Left lung (tissue), 10 donors: Measurements from ENCODE around the gene SH3RF2. TPM values are rescaled to one million over a fixed set of nuclear protein-coding genes. Genes with fewer than 3 reads are reported as not detected.

Experiments used
- ATAC-seq: fragments of 200-7000 bp; cut with Tn5 transposase; one replicate; pipeline ENCODE4 v1.9.1; 2020; ENCODE audit warnings: moderate library complexity
- DNase-seq, 4 donors: peaks; one replicate each; pipeline ENCODE4 v3.0.0-alpha.2; 2013 to 2020
- H3K27ac ChIP-seq, 2 donors: fragments of 200-600 bp; sonication (generic) in 1 of 2; one replicate each; pipeline versions ENCODE4 v1.5.0 to v1.8.0; 2020 to 2021
- H3K27me3 ChIP-seq, 2 donors: fragments of 200-600 bp; sonication (generic) in 1 of 2; one replicate each; pipeline versions ENCODE4 v1.5.0 to v1.8.0; 2020 to 2021
- H3K36me3 ChIP-seq, 2 donors: fragments of 200-600 bp; sonication (generic) in 1 of 2; one replicate each; pipeline versions ENCODE4 v1.5.0 to v1.8.0; 2020 to 2021
- H3K4me1 ChIP-seq, 2 donors: fragments of 200-600 bp; one replicate each; pipeline ENCODE4 v1.8.0; 2021
- H3K4me3 ChIP-seq, 2 donors: fragments of 200-600 bp; sonication (generic) in 1 of 2; one replicate each; pipeline versions ENCODE4 v1.5.0 to v1.8.0; 2020 to 2021; ENCODE audit warnings: mild to moderate bottlenecking in 1 of 2
- H3K9me3 ChIP-seq, 2 donors: fragments of 200-600 bp; sonication (generic) in 1 of 2; one replicate each; pipeline versions ENCODE4 v1.5.0 to v1.8.0; 2020 to 2021
- intact Hi-C, 2 donors: fragments of 100-400 bp; cut with DNase I; formaldehyde crosslinking; loops; one replicate each; pipeline versions ENCODE4 v1.11.2 to v1.14.2; 2022
- polyA plus RNA-seq, 6 donors: library from polyadenylated mRNA; unstranded; fragments of 120-200 nt; gene quantifications; one replicate each; pipeline ENCODE4 v1.2.1, GENCODE V29; 2013; ENCODE audit not compliant: insufficient read length in 6 of 6
- total RNA-seq, 2 donors: library from RNA; stranded (reverse); fragmentation: NEBNext Ultra II Directional; extraction: Animal tissue kit (Norgen Biotek cat#: 25700); gene quantifications; one replicate each; pipeline ENCODE4 v1.2.1, GENCODE V29; 2021
- TF ChIP-seq, protein P1 (sequence below), 2 donors: fragments of 200-600 bp; sonication (generic) in 1 of 2; IDR thresholded peaks; one replicate each; pipeline versions ENCODE4 v1.5.0 to v1.8.0; 2021; ENCODE audit warnings: antibody characterized with exemption in 2 of 2
- donor health status: DM: no; HTN: yes; CAD: no.
- donor health status: DM: no; HTN: no; CAD: no.

SH3RF2 gene
- total and polyA plus RNA-seq, 8 donors = 0.24 to 20.3 (median 0.47) TPM

- no peaks in the 10 kb centered on the region for H3K36me3 ChIP-seq
- intact Hi-C loops = no loop called here
- H3K9me3 ChIP-seq = peaks cover 0 to 8% of the 10 kb centered on the region in 2 donors
- ATAC-seq (no peak), DNase-seq (no peak)
- no peak overlapping the region for H3K4me3 ChIP-seq
- H3K27me3 ChIP-seq = no peaks in the 10 kb centered on the region
- H3K4me1 ChIP-seq = no peaks in the 10 kb centered on the region
- H3K27ac ChIP-seq = no peak overlapping the region
- TF ChIP-seq, protein P1, sequence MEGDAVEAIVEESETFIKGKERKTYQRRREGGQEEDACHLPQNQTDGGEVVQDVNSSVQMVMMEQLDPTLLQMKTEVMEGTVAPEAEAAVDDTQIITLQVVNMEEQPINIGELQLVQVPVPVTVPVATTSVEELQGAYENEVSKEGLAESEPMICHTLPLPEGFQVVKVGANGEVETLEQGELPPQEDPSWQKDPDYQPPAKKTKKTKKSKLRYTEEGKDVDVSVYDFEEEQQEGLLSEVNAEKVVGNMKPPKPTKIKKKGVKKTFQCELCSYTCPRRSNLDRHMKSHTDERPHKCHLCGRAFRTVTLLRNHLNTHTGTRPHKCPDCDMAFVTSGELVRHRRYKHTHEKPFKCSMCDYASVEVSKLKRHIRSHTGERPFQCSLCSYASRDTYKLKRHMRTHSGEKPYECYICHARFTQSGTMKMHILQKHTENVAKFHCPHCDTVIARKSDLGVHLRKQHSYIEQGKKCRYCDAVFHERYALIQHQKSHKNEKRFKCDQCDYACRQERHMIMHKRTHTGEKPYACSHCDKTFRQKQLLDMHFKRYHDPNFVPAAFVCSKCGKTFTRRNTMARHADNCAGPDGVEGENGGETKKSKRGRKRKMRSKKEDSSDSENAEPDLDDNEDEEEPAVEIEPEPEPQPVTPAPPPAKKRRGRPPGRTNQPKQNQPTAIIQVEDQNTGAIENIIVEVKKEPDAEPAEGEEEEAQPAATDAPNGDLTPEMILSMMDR (IDR thresholded peaks at IDR 0.05) = no peak
Measured at GRCh38 chr5:145898171-145898570, 38.2 kb upstream of the SH3RF2 start.

- Histone ChIP-seq H3K27ac (no peak overlapping the region), H3K27me3 (no peaks in the 10 kb centered on the region), H3K4me3 (no peak overlapping the region), H3K9me3 (peaks cover 0 to 8% of the 10 kb centered on the region in 2 donors), H3K36me3 (no peaks in the 10 kb centered on the region), H3K4me1 (no peaks in the 10 kb centered on the region)
- TF ChIP-seq, protein P1 (IDR thresholded peaks at IDR 0.05) = no peak
- no peak for DNase-seq
- intact Hi-C loops = no loop called here
- ATAC-seq = no peak
Measured at GRCh38 chr5:145902421-145902820, 34.0 kb upstream of the SH3RF2 start.

GRCh38 chr5:145903113-145903512, 33.3 kb upstream of the SH3RF2 start:
- intact Hi-C loops = no loop called here
- DNase-seq = no peak
- Histone ChIP-seq H3K27me3 (no peaks in the 10 kb centered on the region), H3K9me3 (peaks cover 0 to 8% of the 10 kb centered on the region in 2 donors), H3K4me3 (no peak overlapping the region), H3K36me3 (no peaks in the 10 kb centered on the region), H3K27ac (no peak overlapping the region), H3K4me1 (no peaks in the 10 kb centered on the region)
- peak; percentile 24 for ATAC-seq
- TF ChIP-seq, protein P1 (IDR thresholded peaks at IDR 0.05) = no peak

GRCh38 chr5:145903867-145904266, 32.5 kb upstream of the SH3RF2 start:
- TF ChIP-seq, protein P1 (IDR thresholded peaks at IDR 0.05) = no peak
- peaks cover 0 to 7% of the 10 kb centered on the region in 2 donors for H3K9me3 ChIP-seq
- H3K4me3 ChIP-seq = no peak overlapping the region
- H3K27me3 ChIP-seq = no peaks in the 10 kb centered on the region
- DNase-seq (no peak), ATAC-seq (peak; percentile 72)
- H3K36me3 ChIP-seq = no peaks in the 10 kb centered on the region
- no peak overlapping the region for H3K27ac ChIP-seq
- no peaks in the 10 kb centered on the region for H3K4me1 ChIP-seq
- intact Hi-C loops = no loop called here

GRCh38 chr5:145904743-145905142, 31.6 kb upstream of the SH3RF2 start:
- Histone ChIP-seq H3K36me3 (no peaks in the 10 kb centered on the region), H3K9me3 (no peaks in the 10 kb centered on the region), H3K27ac (no peak overlapping the region), H3K4me3 (no peak overlapping the region), H3K4me1 (no peaks in the 10 kb centered on the region), H3K27me3 (no peaks in the 10 kb centered on the region)
- ATAC-seq = no peak
- intact Hi-C loops = no loop called here
- no peak for DNase-seq
- TF ChIP-seq, protein P1 (IDR thresholded peaks at IDR 0.05) = no peak
